Left colon (tissue), 2 donors: ENCODE results near the gene SMIM32. TPM values are rescaled to one million over a fixed set of nuclear protein-coding genes. Genes with fewer than 3 reads are reported as not detected.

Experiments
- ATAC-seq: fragments of 200-7000 bp; cut with Tn5 transposase; one replicate; pipeline ENCODE4 v1.9.1; 2020; ENCODE audit warnings: mild to moderate bottlenecking, moderate library complexity
- DNase-seq, 2 donors: peaks; one replicate each; pipeline ENCODE4 v3.0.0-alpha.2; 2020
- intact Hi-C, 2 donors: fragments of 100-400 bp; cut with DNase I in 1 of 2; cut with micrococcal nuclease in 1 of 2; formaldehyde crosslinking; loops; one replicate each; pipeline versions ENCODE4 v1.11.2 to v1.14.0; 2022; cut with DNase I, micrococcal nuclease
- total RNA-seq, 2 donors: library from RNA; stranded (reverse); fragmentation: NEBNext Ultra II Directional; extraction: Animal tissue kit (Norgen Biotek cat#: 25700); gene quantifications; one replicate each; pipeline ENCODE4 v1.2.1, GENCODE V29; 2021
- donor health status: DM: no; HTN: no; CAD: no.
- donor health status: DM: yes; HTN: yes; CAD: no.

The SMIM32 gene
- total RNA-seq, 2 donors from 2014 or later, result 17.7 to 23.5 TPM

DNA sequence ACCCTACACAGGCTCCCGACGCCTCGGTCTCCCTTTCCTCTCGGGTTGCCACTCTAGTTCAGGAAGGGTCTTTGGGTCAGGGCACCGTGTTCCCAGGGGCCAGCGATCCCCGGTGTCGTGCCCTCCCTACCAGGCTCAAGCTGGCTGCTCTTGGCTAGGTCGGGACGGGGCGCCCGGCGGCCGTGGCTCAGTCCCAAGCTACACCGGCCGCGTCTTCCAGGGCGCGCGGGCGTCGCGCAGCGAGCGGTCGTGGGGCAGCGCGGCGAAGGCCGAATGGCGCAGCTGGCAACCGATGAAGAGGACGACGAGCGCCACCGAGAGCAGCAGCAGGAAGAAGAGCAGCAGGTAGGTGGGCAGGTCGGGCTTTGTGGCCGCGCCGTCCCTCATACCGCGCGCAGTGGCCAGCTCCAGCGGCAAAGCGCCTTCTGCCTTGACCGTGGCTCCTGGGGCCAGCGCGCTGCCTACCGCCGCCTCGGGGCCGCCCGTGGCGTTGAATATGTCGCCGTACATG, 892 bp downstream of the SMIM32 start:
- intact Hi-C loops, result no loop called here
- ATAC-seq (peak; percentile 38), DNase-seq (no peak)

DNA sequence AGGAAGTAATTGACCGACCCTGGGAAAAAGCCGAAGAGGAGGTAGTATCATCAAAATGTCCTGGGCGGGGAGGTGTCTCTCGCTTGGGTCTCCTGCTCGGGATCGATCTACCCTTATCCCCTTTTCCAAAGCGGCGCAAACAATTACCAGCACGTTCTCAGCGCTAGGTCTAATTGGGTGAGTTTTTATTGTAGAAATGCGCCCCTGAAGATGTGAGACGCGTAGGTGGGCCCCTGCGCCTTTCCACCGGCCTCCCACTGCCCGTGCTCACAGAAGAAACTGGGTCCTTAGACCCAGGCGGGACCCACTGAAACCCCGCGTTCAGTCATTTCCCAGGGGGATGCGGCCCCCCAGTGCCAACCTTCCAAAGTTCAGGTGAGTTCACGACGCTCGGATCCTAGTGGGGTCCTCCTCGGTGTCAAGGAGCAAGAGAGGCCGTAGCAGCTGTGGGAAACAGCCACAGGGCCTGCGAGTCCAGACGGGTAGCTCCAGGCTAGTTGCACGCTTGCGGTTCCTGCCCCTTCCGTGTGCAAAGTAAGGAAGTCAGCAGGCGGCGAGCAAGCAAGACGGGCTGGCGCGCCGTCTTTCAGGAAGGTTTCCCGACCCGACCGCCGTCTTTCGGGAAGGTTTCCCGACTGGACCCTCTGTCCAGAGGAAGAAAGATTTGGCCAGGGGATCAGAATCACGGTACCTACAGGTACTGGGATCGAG, 1.5 kb downstream of the SMIM32 start:
- ATAC-seq (peak; percentile 51), DNase-seq (peak; percentile 49 to 66)
- intact Hi-C loops, result no loop called here

DNA sequence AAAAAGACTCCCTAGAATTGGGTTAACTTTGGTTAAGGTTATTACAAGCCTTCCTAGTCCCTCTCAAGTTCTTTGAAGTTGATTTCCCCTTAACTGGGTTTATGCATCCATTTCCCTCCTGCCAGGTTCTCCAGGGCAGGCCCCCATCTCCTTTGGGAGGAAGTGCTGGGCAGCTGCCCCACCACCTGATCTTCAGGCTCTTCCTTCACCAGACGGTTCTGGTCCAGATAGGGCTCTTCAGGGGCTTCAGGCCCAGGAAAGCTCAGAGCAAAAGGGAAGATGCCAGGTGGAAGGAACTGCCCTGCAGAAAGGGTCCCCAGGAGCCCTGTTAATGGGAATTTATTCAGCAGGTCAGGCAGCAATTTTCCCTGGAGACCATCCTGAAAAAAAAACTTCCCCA, 2.1 kb downstream of the SMIM32 start:
- intact Hi-C loops, result no loop called here

DNA sequence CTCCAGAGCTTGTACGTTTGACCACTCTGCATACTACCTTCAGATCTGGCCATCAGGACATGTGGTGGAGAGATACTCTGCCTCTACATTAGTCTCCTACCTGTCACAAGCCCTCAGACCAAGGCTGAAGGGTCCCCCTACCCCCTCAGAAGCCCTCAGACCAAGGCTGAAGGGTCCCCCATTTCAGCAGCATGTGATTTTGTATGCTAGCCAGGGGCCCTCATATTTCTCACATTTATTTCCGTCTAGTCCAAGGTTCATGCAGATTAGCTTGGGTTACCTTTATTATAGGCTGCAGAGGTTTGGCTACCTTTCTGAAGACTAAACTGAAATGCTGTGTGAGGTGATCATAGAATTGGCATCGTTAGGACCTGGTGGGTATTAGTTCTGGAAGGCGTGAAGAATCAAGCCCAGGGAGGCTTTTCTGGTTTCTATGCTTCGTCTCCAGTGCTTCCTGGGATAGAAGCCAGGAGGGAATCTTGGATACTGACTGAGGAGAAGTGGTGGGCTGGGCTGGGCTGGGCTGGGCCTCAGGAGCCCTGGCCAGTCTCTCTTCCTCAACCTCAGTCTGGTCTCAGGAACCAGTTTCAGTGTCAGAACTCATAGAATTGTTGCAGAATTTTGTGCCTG, 2.8 kb downstream of the SMIM32 start:
- ATAC-seq (peak; percentile 36), DNase-seq (peak in 1 of 2 donors; percentile 22)
- intact Hi-C loops, result no loop called here

More for the DNA sequence above, 2.1 kb downstream of the SMIM32 start:
- DNase-seq (no peak), ATAC-seq (no peak)

DNA sequence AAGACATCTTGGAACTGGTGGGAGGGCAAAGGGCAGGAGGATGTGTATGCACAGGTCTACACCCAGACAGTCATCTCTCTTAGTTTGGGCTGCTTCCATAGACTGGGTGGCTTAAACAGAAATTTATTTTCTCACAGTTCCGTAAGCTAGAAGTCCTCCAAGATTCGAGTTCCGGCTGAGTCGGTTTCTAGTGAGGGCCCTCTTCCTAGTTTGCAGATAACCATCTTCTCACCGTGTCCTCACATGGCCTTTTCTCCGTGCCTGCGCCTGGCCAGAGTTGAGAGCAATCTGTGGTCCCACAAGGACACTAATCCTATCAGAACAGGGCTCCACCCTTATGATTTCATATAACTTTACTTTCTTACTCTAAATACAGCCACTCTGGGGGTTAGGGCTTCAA, 4.1 kb downstream of the SMIM32 start:
- intact Hi-C loops, result no loop called here
- ATAC-seq (no peak), DNase-seq (no peak)

DNA sequence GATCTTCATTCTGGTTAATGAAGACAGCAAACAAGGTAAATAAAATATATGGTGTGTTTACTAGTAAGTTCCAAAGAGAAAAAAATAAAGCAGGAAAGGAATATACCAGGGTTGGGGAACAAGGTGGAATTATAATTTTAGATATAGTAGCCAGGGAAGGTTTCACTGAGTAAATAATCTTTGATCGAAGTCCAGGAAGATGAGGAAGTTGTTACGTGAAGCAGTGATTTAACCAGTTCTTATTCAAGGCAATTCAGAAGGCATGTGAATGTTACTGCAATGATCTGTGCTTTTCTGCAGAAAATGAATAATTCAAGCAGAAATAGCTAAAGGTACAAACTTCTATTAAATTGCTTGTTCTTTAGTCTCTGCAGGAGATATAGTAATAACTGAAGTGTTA, 6.2 kb downstream of the SMIM32 start:
- intact Hi-C loops, result no loop called here
- ATAC-seq (peak; percentile 67), DNase-seq (no peak)

DNA sequence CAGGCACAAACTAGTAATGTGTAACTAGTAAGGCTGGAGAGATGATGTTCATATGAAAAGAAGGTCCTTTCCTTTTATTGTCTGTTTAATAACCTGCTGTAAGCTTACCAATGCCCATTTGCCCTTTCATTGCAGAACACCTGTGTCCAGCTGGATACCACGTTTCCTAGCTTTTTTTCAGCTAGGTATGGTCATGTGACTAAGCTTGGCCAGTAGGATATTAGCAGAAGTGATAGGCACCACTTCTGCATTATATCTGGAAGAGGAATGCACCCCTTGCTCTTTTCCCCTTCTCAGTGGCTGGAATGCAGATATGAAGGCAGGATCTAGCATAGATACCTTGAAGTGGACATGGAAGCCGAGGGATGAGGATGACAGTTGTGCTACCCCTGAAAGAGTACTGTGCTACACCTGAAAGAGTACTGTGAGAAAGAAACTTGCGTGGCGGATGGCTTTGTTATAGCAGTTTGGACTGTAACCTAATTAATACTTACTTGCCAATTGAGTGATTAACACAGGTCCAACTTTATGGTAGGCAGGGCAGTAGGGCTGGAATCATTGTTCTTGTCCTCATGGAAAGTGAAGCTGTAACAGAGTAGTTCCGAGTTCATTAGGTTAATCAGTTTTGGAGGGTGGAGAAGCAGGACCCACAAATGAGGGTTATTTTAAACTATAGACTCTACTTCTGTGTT, 6.8 kb downstream of the SMIM32 start:
- no peak for DNase-seq
- peak; percentile 40 for ATAC-seq
- intact Hi-C loops, result no loop called here

DNA sequence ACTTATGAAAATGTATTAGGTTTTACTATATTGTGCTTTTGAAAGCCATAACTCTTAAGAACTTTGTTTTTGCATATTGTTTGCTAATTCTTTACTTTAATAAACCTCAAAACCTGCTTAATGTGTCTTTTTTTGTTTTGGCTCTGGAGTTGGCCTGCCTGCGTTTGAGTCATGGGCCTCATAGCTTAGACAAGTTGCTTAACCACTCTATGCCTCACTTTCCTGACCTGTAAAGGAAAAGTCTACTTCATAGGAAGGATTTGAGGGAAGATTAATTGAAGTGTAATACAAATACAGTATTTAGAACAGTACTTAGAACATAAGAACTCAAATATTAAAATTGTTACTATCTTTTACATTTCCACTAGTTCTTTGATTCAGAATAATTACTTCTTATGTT, 10.3 kb downstream of the SMIM32 start:
- no peak for DNase-seq

DNA sequence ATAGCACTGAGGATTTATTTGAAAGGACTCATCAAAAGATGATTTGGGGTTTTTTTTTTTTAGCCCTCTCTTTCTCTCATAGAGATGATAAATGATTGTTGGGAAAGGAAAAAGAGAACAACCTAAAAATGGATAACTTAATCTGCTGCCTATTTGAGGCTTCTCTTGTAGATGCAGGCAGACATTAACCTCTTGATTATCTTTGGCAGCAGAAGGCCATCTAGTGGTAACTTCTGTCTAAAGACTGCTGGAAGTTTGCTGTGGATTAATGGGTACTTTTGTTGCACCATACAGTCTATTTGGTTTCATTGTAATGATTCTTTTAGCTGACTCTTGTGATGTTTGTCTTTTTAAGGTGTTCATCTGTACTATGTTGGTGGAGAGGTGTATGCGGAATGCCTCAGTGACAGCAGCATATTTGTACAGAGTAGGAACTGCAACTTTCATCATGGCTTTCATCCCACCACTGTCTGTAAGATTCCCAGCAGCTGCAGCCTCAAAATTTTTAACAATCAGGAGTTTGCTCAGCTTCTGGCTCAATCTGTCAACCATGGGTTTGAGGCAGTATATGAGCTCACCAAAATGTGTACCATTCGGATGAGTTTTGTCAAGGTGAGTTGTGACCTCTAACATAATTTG, 18.8 kb downstream of the SMIM32 start:
- DNase-seq (no peak), ATAC-seq (peak; percentile 89)
- intact Hi-C loops, result loop anchor here in 1 of 2 donors (10.0 kb wide), 2 partner anchors 109 to 229 kb away; no protein-coding TSS in a partner anchor

More for the DNA sequence above, 10.3 kb downstream of the SMIM32 start:
- intact Hi-C loops, result no loop called here
- ATAC-seq, result no peak

DNA sequence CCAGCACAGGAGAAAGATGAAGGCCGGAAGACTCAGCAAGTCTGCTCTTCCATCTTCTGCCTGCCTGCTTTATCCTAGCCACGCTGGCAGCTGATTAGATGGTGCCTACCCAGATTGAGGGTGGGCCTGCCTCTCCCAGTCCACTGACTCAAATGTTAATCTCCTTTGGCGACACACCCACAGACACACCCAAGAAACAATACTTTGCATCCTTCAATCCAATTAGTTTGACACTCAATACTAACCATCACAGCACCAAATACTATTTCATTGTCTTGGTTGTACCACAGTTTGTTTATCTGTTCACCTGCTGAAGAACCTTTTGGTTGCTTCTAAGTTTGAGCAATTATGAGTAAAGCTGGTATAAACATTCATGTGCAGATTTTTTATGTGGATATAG, 23.7 kb downstream of the SMIM32 start:
- intact Hi-C loops, result no loop called here

DNA sequence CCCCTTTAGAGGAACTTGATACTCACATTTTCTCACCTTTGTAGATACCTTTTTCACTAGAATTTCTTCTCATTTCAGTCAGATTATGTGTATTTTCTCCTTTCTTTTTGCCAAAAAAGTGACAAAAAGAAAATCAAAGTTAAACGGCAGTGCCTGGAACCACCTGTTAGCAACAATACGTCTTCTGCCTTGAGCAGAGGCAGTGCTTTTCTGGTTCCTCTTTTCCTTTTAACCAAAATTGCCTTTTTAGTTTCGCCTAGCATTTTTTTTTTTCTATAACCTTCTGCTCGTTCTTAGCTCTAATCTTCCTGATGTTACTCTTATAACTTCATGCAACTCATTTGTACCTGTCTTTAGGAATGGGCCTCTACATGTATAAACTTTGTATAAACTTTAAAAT, 26.1 kb downstream of the SMIM32 start:
- DNase-seq (no peak), ATAC-seq (no peak)
- intact Hi-C loops, result no loop called here

More for the DNA sequence above, 23.7 kb downstream of the SMIM32 start:
- no peak for ATAC-seq
- DNase-seq, result no peak

DNA sequence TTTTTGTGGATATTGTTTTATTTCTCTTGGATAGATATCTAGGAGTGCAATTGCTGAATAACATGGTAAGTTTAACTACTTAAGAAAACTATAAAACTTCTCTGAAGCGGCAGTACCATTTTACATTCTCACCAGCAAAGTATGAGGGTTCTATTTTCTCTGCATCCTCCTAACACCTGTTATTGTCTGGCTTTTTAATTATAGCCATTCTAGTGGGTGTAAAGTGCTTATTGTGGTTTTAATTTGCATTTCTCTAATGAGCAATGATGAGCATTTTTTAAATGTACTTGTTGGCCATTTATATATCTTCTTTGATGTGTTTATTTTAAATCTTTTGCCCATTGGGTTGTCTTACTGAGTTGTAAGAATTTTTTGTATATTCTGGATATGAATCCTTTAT, 28.7 kb downstream of the SMIM32 start:
- no peak for ATAC-seq
- DNase-seq, result no peak
- intact Hi-C loops, result no loop called here

DNA sequence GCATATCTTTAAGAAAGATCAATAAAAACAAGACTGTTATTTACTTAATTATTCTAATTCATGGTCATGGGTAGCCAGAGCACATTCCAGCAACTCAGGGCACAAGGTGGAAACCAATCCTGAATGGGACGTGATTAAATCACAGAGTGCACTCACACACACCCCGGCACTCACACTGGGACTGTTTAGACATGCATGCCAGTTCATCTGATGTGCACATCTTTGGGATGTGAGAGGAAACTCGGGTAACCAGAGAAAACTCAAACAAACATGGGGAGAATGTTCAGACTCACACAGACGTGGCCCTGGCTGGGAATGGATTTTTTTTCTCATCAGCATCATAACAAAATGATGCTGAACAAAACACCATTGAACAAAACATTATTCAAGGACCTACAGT, 31.0 kb downstream of the SMIM32 start:
- DNase-seq (no peak), ATAC-seq (no peak)

DNA sequence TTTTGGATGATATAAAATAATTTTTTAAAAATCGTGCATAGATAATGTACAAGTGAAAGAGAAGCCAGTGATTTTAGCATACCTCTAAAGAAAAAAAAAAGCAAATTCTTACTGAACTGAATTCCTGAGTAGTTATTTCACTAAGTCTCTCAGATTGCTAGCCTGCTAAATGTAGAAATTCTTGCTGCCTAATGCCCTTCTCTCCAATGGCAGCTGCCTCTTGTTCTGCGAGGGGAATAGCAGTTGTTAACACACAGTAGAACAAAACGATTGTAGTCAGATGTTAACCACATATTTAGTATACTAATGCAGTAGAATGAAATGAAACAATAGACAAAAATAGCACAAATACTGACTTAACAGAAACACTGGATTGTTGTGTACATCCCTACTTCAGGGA, 33.5 kb downstream of the SMIM32 start:
- no peak for ATAC-seq
- intact Hi-C loops, result no loop called here
- DNase-seq, result no peak

More for the DNA sequence above, 31.0 kb downstream of the SMIM32 start:
- intact Hi-C loops, result no loop called here

DNA sequence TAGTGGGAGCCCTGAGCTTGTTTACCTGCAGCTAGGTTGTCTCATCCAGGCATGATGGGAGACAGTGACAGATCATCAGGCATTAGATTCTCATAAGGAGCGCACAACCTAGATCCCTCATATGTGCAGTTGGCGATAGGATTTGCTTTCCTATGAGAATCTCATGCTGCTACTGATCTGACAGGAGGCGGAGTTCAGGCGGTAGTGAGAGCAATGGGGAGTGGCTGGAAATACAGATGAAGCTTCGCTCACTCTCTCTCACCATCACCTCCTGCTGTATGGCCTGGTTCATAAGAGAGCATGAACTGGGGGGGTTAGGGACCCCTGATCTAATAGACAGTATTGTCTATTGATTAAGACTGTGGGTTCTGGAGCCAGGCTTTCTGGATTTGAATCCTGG, 35.4 kb downstream of the SMIM32 start:
- ATAC-seq, result no peak
- DNase-seq, result no peak
- intact Hi-C loops, result no loop called here

DNA sequence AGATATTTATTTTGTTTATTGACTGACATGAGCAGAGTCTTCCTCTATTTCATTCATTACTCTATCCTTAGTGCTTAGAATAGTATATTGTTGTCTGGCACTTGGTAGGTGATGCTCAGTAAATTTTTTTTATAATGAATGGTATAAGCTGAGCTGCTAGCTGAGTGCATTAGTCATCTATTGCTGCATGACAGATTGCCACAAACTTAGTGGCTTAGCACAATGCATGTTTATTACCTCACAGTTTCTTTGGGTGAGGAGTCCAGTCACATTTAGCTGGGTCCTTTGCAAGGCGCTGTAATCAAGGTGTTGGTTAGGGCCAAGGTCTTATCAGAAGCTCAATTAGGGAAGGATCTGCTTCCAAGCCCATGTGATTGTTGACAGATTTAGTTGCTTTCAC, 37.2 kb downstream of the SMIM32 start:
- ATAC-seq (no peak), DNase-seq (no peak)
- intact Hi-C loops, result no loop called here

DNA sequence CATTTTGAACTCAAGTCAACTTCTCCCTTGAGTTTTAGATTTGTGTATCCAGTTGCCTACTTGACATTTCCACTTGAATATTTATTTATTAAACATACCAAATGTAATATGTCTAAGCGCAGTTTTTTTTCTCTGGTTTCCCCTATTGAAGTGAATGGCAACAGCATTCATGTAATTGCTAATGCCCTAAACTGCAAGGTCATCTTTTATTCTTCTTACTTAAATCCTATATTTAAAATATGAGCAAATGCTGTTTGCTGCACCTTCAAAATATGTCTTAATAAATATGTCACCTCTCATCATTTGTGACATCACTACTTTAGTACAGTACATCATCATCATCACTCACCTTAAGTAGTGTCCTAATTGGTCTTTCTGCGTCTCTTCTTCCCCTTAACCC, 37.9 kb downstream of the SMIM32 start:
- intact Hi-C loops, result no loop called here
- no peak for DNase-seq
- no peak for ATAC-seq

DNA sequence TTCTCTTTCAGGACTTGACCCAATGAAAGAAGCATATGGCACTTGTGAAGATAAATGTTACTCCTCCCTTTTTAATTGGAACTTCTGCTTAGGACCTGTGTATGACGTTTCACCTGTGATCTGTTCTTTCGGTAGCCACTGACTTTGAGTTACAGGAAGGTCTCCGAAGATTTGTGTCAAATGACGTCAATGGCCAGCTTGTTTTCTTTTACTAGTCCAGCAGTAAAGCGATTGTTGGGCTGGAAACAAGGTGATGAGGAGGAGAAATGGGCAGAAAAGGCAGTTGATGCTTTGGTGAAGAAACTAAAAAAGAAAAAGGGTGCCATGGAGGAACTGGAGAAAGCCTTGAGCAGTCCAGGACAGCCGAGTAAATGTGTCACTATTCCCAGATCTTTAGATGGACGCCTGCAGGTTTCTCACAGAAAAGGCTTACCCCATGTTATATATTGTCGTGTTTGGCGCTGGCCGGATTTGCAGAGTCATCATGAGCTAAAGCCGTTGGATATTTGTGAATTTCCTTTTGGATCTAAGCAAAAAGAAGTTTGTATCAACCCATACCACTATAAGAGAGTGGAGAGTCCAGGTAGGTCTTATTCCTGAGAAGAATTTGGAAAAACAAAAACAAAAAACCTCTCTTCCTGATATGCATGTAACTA, 39.3 kb downstream of the SMIM32 start:
- intact Hi-C loops, result no loop called here
- DNase-seq, result no peak
- ATAC-seq, result no peak

DNA sequence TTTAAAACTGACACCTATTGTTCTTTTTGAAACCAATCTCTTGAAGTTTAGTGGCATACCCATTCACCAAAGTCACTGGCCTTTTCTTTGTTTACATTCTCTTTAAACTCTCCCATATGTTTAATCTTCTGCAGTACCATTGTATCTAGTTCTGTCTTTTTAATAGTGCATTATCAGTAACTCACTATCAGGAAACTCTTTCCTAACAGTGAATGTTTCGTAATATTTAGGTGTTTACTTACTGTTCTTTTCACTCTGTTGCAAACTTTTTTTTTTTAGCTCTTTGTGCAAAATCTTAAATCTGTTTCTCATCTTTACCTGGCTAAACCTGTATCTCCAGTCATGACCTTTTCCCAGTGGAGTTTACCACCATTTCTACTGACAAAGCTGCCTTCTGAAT, 43.1 kb downstream of the SMIM32 start:
- no peak for ATAC-seq
- intact Hi-C loops, result no loop called here
- DNase-seq, result no peak
